NB4 (cell line): Measurements from ENCODE around the gene BLCAP.

Experiments
- CTCF ChIP-seq: IDR thresholded peaks from one replicate; pipeline ENCODE4 v1.5.1; 2012; ENCODE audit warnings: low read depth, low read length
- POLR2A ChIP-seq: IDR thresholded peaks from 2 replicates; pipeline ENCODE4 v1.6.1; 2011; ENCODE audit warnings: mild to moderate bottlenecking; ENCODE audit not compliant: insufficient read length; ENCODE audit errors: extremely low read depth

GRCh38 chr20:37526839-37527637 is 638 bp downstream of the BLCAP start:
- no peak for TF ChIP-seq CTCF
- no peak for TF ChIP-seq POLR2A
